IMR-90 (cell line): ENCODE data around the gene RAB4B. TPM values are rescaled to one million over a fixed set of nuclear protein-coding genes. Genes with fewer than 3 reads are reported as not detected.
"Not testable (repeated sequence)": the region's sequence is repeated elsewhere in the genome, so short reads cannot be mapped to it uniquely, and the experiment has no call there.

Source experiments
- ATAC-seq: fragments of 200-7000 bp; cut with Tn5 transposase; 2 replicates; pipeline ENCODE4 v1.9.1; 2020; ENCODE audit warnings: low read depth, mild to moderate bottlenecking, moderate library complexity
- BruUV-seq: library from RNA; stranded (reverse); fragments of 400-500 nt; replicated peaks from 2 replicates; lab custom pipeline; 2021; lab: Mats Ljungman, UMichigan
- CTCF ChIA-PET: fragments of 300-600 bp; formaldehyde crosslinking; extraction: SDS; loops from one replicate; lab custom pipeline; 2021; ENCODE audit warnings: antibody characterized with exemption; lab: Yijun Ruan, JAX
- POLR2A ChIA-PET: fragments of 300-600 bp; sonication (Branson Sonifier 250); formaldehyde crosslinking; loops from one replicate; lab custom pipeline; 2022; ENCODE audit warnings: antibody characterized with exemption; ENCODE audit not compliant: unreplicated experiment; lab: Charles Lee
- DNase-seq: peaks from one replicate; pipeline ENCODE4 v3.0.0; 2013
- H2AFZ ChIP-seq: replicated peaks from 2 replicates; pipeline ENCODE3; 2013; ENCODE audit warnings: low read length, mild to moderate bottlenecking; ENCODE audit not compliant: poor library complexity
- H2AK5ac ChIP-seq: 2 replicates; pipeline ENCODE4 v1.6.1; 2013; ENCODE audit warnings: low read depth, low read length, inconsistent platforms
- H2AK9ac ChIP-seq: replicated peaks from 2 replicates; pipeline ENCODE3; 2013; ENCODE audit warnings: mild to moderate bottlenecking, low read depth, low read length, moderate library complexity; ENCODE audit not compliant: poor library complexity
- H2BK120ac ChIP-seq: 2 replicates; pipeline ENCODE4 v1.6.1; 2013; ENCODE audit warnings: low read depth, low read length, inconsistent platforms
- H2BK15ac ChIP-seq: 3 replicates; pipeline ENCODE4 v1.6.1; 2013; ENCODE audit warnings: low read depth, low read length, inconsistent platforms
- H2BK20ac ChIP-seq: 2 replicates; pipeline ENCODE4 v1.6.1; 2013; ENCODE audit warnings: low read depth, mild to moderate bottlenecking, inconsistent platforms, low read length, moderate library complexity
- H2BK5ac ChIP-seq: 2 replicates; pipeline ENCODE4 v1.6.1; 2013; ENCODE audit warnings: mild to moderate bottlenecking, low read depth, low read length, inconsistent platforms; ENCODE audit not compliant: poor library complexity, severe bottlenecking
- H3K14ac ChIP-seq: replicated peaks from 2 replicates; pipeline ENCODE4 v1.6.1; 2013; ENCODE audit warnings: low read depth, low read length, inconsistent platforms
- H3K18ac ChIP-seq: 2 replicates; pipeline ENCODE4 v1.6.1; 2013; ENCODE audit warnings: low read depth, low read length, control low read depth
- H3K23ac ChIP-seq: 2 replicates; pipeline ENCODE4 v1.6.1; 2013; ENCODE audit warnings: low read depth, low read length, inconsistent platforms
- H3K27ac ChIP-seq: 2 replicates; pipeline ENCODE4 v1.5.1; 2013; ENCODE audit warnings: mild to moderate bottlenecking, control low read depth, low read length; ENCODE audit not compliant: insufficient read depth
- H3K27me3 ChIP-seq: 2 replicates; pipeline ENCODE4 v1.6.1; 2013; ENCODE audit warnings: low read length; ENCODE audit not compliant: control insufficient read depth, insufficient read depth
- H3K36me3 ChIP-seq: 2 replicates; pipeline ENCODE4 v1.6.1; 2013; ENCODE audit warnings: low read length, mixed read lengths; ENCODE audit not compliant: control insufficient read depth, insufficient read depth
- H3K4ac ChIP-seq: 2 replicates; pipeline ENCODE4 v1.6.1; 2013; ENCODE audit warnings: low read depth, low read length, inconsistent platforms
- H3K4me1 ChIP-seq: 2 replicates; pipeline ENCODE4 v1.6.1; 2013; ENCODE audit warnings: low read length, mixed read lengths; ENCODE audit not compliant: control insufficient read depth, insufficient read depth
- H3K4me2 ChIP-seq: 2 replicates; pipeline ENCODE4 v1.6.1; 2013; ENCODE audit warnings: low read depth, mild to moderate bottlenecking, control low read depth, low read length, moderate library complexity
- H3K4me3 ChIP-seq: 2 replicates; pipeline ENCODE4 v1.5.1; 2013; ENCODE audit warnings: low read depth, mild to moderate bottlenecking, control low read depth, low read length, moderate library complexity; ENCODE audit not compliant: insufficient read depth
- H3K56ac ChIP-seq: 2 replicates; pipeline ENCODE4 v1.6.1; 2013; ENCODE audit warnings: low read length, inconsistent platforms; ENCODE audit not compliant: insufficient read depth; ENCODE audit errors: extremely low read depth
- H3K79me1 ChIP-seq, 2 experiments: 2 replicates each; pipeline ENCODE4 v1.6.1; 2013; ENCODE audit warnings: low read length in 2 of 2, inconsistent platforms in 1 of 2, low read depth in 1 of 2
- H3K9ac ChIP-seq: 2 replicates; pipeline ENCODE4 v1.6.1; 2013; ENCODE audit warnings: low read depth, low read length, control low read depth
- H3K9me1 ChIP-seq: 2 replicates; pipeline ENCODE4 v1.6.1; 2013; ENCODE audit warnings: low read length, inconsistent platforms; ENCODE audit not compliant: insufficient read depth
- H3K9me3 ChIP-seq: 2 replicates; pipeline ENCODE4 v1.6.1; 2013; ENCODE audit warnings: low read length; ENCODE audit not compliant: control insufficient read depth, insufficient read depth
- H4K20me1 ChIP-seq: 2 replicates; pipeline ENCODE4 v1.6.1; 2013; ENCODE audit warnings: low read length, inconsistent platforms; ENCODE audit not compliant: insufficient read depth
- H4K5ac ChIP-seq: 2 replicates; pipeline ENCODE4 v1.6.1; 2013; ENCODE audit warnings: mild to moderate bottlenecking, low read depth, low read length, control low read depth
- H4K8ac ChIP-seq, 2 experiments: 2 replicates each; pipeline ENCODE4 v1.6.1; 2013; ENCODE audit warnings: low read depth in 2 of 2, low read length in 2 of 2, control low read depth in 1 of 2, inconsistent platforms in 1 of 2
- H4K91ac ChIP-seq: 2 replicates; pipeline ENCODE4 v1.6.1; 2013; ENCODE audit warnings: low read depth, low read length, inconsistent platforms; ENCODE audit not compliant: insufficient read depth
- BHLHE40 ChIP-seq: fragments of 150-350 bp; IDR thresholded peaks from 2 replicates; pipeline ENCODE4 v1.6.1; 2016; ENCODE audit warnings: mild to moderate bottlenecking, low read depth, low read length
- CEBPB ChIP-seq: IDR thresholded peaks from 2 replicates; pipeline ENCODE4 v1.6.1; 2012; ENCODE audit warnings: low read depth, low read length, improper control_type of control experiment
- WGBS, 2 experiments: methylation state at CpG; one replicate each; pipeline versions ENCODE4 v1.1.5 to v1.1.7; 2013; ENCODE audit warnings: missing lambda C conversion rate in 2 of 2; ENCODE audit not compliant: insufficient read length in 1 of 2; ENCODE audit errors: extremely low coverage in 2 of 2; 5-methylcytosine and 5-hydroxymethylcytosine counted together
- dilution Hi-C: fragments of 300-500 bp; cut with HindIII; formaldehyde crosslinking; loops from one replicate; pipeline ENCODE4 v1.14.3; 2018; ENCODE audit warnings: low sequenced_read_pairs; ENCODE audit not compliant: unreplicated experiment
- in situ Hi-C: fragments of 300-500 bp; cut with MboI; formaldehyde crosslinking; loops from 3 replicates; pipeline ENCODE4 v1.14.3; 2019; ENCODE audit warnings: low sequenced_read_pairs, inconsistent platforms, mixed read lengths
- intact Hi-C: fragments of 100-400 bp; cut with micrococcal nuclease; formaldehyde crosslinking; loops from 2 replicates; pipeline ENCODE4 v1.10.0; 2022
- polyA plus RNA-seq, 3 experiments: library from polyadenylated mRNA; depleted of rRNA; stranded (reverse); fragments of >200 nt; gene quantifications; 2 replicates each; pipeline ENCODE4 v1.2.3, GENCODE V29; 2012; ENCODE audit warnings: low replicate concordance in 1 of 3
- total RNA-seq: library from RNA; depleted of rRNA; stranded (reverse); fragments of >200 nt; gene quantifications from 2 replicates; pipeline ENCODE4 v1.2.3, GENCODE V29; 2012

Gene RAB4B
- total and polyA plus RNA-seq, 2 of the 4 experiments (the other 2 are of a cell fraction) = 7.9 to 21.4 TPM

GRCh38 chr19:40836754-40837429, 58.8 kb downstream of the RAB4B start:
- Histone ChIP-seq H4K91ac (no peak overlapping the region), H3K4me2 (no peak overlapping the region), H3K23ac (no peak overlapping the region), H3K9ac (no peak overlapping the region), H4K5ac (no peak overlapping the region), H2BK120ac (no peak overlapping the region), H4K20me1 (no peaks in the 10 kb centered on the region), H3K4ac (no peak overlapping the region), H2AK9ac (no peak overlapping the region), H2BK20ac (no peak overlapping the region), H4K8ac (no peak overlapping the region), H2AFZ (no peak overlapping the region), H3K9me3 (no peaks in the 10 kb centered on the region), H3K18ac (no peak overlapping the region), H3K56ac (no peak overlapping the region), H3K9me1 (no peaks in the 10 kb centered on the region), H2BK5ac (no peak overlapping the region), H3K4me1 (no peaks in the 10 kb centered on the region; the same call in 1 of the 2 replicates), H2BK15ac (no peak overlapping the region), H3K27ac (no peak overlapping the region), H3K79me1 (no peaks in the 10 kb centered on the region), H3K36me3 (no peaks in the 10 kb centered on the region), H3K27me3 (no peaks in the 10 kb centered on the region), H3K4me3 (no peak overlapping the region), H3K14ac (no peak overlapping the region), H2AK5ac (no peak overlapping the region)
- dilution Hi-C loops (no loop called here), intact Hi-C loops (no loop called here), in situ Hi-C loops (no loop called here)
- no TSS peak for BruUV-seq
- CTCF ChIA-PET = no interaction called here
- DNase-seq (no peak), ATAC-seq (no peak)
- TF ChIP-seq CEBPB (0 out of 2 replicates have a peak, but pooled peaks have one; percentile 34), BHLHE40 (no peak)
- no CpG with 5 or more reads among the region's 6 CpGs for WGBS, 2 experiments
- POLR2A ChIA-PET = no interaction called here

- DNase-seq, H2BK15ac ChIP-seq, H3K27ac ChIP-seq, H4K8ac ChIP-seq, POLR2A ChIA-PET, H3K9me1 ChIP-seq, dilution Hi-C loops, in situ Hi-C loops, H3K14ac ChIP-seq, H3K4me3 ChIP-seq, H2AFZ ChIP-seq, H3K4me2 ChIP-seq, H3K79me1 ChIP-seq, H3K9me3 ChIP-seq, H2BK20ac ChIP-seq, BruUV-seq, CTCF ChIA-PET, H3K36me3 ChIP-seq, H2AK5ac ChIP-seq, H2BK5ac ChIP-seq, H4K91ac ChIP-seq, intact Hi-C loops, H3K18ac ChIP-seq, H3K56ac ChIP-seq, H4K20me1 ChIP-seq, H3K9ac ChIP-seq, H3K4me1 ChIP-seq, H4K5ac ChIP-seq, H2BK120ac ChIP-seq, H3K23ac ChIP-seq, H3K4ac ChIP-seq, H3K27me3 ChIP-seq, H2AK9ac ChIP-seq: not testable (repeated sequence)
- no CpG with 5 or more reads among the region's 1 CpG for WGBS, 2 experiments
- peak; percentile 43; the same call in 1 of the 2 replicates for ATAC-seq
Observed at GRCh38 chr19:40838477-40838876, 60.4 kb downstream of the RAB4B start.
